NCI-H2227 treated with DMSO at 0.1 percent for 48 hours (cell line): ENCODE results near the gene NDUFV3.
"Not testable (repeated sequence)": the region's sequence is repeated elsewhere in the genome, so short reads cannot be mapped to it uniquely, and the experiment has no call there.

Source experiments
- DNase-seq: peaks from one replicate; lab custom pipeline; 2025; lab: John Stamatoyannopoulos, UW

Gene NDUFV3

GRCh38 chr21:42892931-42893755 lies at the start of gene NDUFV3:
NDUFV3 (plus strand) TSS chr21:42893309; CDS start chr21:42893334, 25 bp downstream.
- DNase-seq, result peak; percentile 98

- no peak for DNase-seq
Observed at GRCh38 chr21:42844411-42845113, 48.5 kb upstream of the NDUFV3 start.

DNA sequence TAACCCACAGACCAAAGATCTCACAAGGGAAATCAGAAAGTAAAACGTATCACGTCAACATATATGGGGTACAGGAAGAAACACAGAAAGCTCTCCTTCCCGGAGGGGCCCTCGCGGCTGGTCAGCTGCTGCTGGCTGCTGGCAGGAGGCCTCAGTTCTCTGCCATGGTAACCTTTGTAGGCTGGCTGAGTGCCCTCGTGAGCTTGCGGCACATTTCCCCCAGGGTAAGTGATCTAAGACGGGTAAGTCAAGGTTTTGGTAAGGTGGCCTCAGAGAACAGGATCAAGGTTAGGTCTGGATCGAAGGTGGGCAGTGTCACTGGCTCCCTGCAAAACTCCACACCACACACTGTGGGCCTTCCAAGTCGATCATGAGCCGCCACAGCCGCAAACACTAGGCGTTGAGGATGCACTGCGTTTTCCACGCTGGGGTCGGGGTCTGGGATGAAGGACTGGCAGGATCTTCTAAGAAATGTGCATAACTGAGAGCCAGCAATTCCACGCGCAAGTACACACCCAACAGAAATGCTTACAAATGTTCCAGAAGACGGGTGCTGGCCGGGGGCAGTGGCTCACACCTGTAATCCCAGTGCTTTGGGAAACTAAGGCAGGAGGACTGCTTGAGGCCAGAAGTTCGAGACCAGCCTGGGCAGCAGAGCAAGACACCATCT lies 47.7 kb upstream of the NDUFV3 start:
- no peak for DNase-seq

GRCh38 chr21:42846221-42846620 lies 46.9 kb upstream of the NDUFV3 start:
- DNase-seq, result no peak

DNA sequence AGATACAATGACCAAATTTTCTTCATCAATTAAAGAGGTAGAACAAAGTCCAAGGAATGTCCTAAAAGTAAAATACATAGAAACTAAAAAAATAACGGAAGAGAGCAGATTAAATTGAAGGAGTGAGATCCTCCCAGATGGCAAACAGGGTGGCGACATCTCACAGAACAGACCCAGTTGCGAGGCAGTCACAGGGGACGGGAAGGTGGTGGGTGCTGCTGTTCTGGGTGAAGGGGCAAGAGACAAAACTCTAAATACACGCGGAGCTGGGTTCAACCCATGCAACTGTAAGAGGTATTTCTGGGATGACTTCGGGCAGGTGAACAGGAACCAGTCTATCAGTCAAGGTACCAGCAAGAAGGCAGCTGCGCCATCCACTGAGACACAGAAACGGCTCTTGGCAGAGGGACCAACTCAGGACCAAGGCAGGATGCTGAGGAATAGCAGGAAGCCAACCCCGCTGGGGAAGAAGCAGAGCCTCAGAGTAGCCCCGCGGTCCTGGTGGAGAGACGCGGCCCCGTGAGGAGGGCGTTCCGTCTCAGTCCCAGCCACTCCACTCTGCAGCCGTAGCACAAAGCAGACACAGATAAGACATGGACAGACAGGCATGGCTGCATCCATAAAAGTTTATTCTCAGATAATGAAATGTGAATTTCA lies 45.9 kb upstream of the NDUFV3 start:
- no peak for DNase-seq

- DNase-seq, result no peak
Observed at GRCh38 chr21:42847726-42848125, 45.4 kb upstream of the NDUFV3 start.

GRCh38 chr21:42848144-42848931 lies 44.8 kb upstream of the NDUFV3 start:
- not testable (repeated sequence) for DNase-seq

GRCh38 chr21:42848932-42849758 lies 44.0 kb upstream of the NDUFV3 start:
- no peak for DNase-seq

DNA sequence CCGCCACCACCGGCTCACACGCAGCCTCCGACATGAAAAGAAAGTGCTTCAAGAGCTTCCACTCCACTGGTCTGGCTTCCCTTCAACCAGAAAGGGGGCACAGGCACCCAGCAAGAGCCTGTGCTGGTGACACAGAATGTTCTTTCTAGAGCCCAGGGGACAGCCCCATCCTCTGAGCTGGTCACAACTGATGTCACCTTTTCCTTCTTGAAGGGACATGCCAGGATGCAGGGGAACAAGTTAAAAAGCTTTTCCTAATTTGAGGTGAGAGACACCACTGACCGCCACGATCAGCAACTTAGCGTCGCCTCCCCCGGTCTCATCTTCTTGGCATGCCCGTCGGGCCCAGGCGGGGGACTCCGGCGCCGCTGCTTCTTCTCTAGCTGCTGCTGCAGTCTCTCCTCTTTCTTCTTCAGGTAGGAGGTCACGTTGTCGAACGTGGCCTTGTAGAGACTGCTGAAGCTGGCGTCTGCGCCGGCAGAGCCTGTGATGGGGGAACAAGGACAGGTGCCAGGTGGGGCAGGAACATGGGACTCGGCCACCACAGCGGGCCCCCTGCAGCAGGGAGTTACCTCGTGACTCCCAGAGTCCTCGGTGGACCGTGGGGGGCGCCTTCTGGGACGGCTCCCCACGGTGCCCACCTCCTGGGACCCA lies 43.2 kb upstream of the NDUFV3 start:
- DNase-seq, result no peak

DNA sequence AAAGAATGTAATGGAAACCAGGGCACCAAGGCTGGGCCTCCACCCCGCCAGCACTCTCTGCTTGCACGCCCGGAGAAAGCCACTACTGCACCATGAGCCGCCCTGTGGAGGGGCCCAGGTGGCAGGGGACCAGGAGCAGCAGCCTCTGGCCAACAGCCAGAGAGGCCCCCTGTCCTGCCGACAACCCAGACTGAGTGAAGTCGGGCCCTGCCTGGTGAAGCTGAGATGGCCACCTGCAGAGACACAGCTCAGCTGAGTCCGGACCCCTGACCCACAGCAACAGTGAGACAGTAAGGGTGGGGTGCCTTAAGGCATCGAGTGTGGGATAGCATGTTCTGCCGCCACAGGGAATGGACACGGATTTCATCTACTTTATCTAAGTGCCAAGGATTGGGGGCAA lies 42.6 kb upstream of the NDUFV3 start:
- DNase-seq, result no peak

GRCh38 chr21:42850866-42851391 lies 42.2 kb upstream of the NDUFV3 start:
- no peak for DNase-seq

DNA sequence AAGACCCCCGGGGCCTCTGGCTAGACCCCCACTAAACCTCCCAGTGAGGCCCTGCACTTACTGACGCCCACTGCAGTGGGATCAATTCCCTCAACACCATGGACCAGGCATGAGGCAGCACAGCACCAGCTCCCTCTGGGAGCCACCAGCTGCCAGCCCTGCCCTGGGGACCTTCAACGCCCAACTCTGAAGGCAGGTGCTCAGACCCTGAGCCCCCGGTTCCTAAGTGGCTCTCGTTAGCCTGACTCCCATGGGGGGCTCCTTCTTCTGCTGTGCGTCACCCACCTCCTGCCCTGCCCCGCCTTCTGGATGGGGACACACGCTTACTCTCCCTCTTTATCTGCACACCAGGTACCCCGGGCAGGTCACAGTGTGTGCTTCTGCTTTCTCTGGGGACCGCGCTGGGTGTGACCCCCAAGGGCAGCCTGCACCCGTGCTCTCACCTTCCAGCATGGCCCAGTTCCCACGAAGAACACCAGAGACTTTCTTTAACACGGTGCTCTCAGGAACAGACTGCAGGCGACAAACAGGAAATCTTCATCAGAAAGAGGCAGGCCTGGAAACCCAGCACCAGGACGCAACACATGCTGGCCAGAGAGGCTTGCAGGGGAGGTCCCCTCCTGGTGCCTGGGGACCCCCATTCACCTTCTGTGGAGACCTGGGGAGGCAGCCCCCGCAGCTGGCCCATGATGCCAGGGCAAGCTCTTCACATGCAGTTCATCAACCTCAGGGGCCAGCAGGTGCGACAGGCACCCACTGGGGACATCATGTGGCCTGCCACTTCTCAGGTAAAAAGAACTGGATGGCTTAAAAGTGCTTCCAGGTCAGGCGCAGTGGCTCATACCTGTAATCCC lies 41.1 kb upstream of the NDUFV3 start:
- no peak for DNase-seq

- no peak for DNase-seq
Observed at GRCh38 chr21:42852925-42853570, 40.1 kb upstream of the NDUFV3 start.

GRCh38 chr21:42853621-42854020 lies 39.5 kb upstream of the NDUFV3 start:
- DNase-seq, result no peak

- no peak for DNase-seq
Observed at GRCh38 chr21:42854246-42855010, 38.7 kb upstream of the NDUFV3 start.

DNA sequence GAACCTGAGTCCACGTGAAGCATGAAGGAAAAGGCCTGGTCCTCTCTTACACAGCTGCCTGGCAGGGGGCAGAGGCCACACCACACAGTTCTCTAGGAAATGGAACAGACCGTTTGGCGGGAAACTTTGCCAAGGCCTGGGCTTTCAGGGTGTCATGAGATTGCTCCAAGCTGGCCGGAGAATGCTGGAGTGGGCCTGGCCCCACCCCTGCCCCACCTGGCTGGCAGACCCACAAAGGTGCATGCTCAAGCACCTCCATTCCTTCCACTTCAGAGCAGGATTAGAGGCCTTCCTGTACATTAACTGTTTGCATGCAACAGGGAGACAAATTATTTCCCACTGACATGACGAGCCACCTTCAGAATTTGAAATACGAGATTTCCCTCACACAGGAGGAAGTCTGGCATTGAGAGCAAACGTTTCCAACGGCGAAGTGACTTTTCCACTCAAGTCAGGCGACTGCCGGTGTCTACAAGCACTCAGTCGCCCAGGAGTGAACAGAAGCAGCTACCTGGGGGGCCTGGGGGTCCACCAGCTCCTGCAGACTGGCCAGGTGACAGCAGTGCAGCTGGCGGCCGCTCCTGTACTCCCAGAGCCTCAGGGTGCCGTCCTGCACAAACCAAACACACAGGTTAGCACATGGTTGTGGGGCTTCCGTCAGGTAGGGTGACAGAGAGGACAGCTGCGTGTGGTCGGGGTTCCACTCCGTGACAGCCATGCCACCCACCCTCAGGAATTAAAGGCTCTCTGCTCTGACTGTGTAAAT lies 37.8 kb upstream of the NDUFV3 start:
- no peak for DNase-seq

DNA sequence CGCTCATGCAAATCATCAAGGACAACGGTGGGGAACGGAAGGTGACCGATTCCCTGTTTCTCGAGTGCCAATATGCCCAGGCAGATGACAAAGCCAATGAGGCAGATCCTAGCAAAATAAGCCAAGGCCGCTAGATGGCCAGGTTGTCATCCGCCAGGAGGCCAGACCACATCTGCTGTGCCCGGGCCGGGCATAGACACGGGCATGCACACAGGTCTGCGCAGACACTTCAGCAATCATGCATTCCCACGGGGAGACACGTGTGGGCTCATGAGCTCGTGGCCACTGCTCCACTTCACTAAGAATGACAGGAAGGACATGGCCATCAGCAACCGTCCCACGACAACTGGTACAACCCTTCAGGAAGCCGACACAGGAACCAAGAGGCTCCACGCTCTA lies 37.2 kb upstream of the NDUFV3 start:
- DNase-seq, result no peak
